ENCODE measurements around the gene FLAD1.

The FLAD1 gene

DNA sequence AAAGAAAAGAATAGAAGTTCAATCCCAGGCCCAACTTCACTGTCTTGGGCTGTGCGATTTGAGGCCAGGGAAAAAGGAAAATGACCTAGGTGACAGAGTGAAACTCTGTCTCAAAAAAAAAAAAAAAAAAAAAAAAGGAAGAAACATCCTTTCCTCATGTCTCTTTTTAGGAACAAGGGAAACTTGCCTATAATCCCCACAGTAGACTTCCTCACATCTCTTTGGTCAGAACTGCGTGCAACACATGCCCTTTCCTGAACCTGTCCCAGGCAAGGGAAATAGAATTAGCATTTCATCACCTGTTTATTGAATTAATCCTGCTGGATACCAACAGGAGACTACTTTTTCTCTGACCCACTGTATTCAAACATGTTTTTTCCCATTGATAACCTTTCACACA lies 52.8 kb downstream of the FLAD1 start:
- no peak for DNase-seq (ENCODE audit: low read depth in 3 of 3)

DNA sequence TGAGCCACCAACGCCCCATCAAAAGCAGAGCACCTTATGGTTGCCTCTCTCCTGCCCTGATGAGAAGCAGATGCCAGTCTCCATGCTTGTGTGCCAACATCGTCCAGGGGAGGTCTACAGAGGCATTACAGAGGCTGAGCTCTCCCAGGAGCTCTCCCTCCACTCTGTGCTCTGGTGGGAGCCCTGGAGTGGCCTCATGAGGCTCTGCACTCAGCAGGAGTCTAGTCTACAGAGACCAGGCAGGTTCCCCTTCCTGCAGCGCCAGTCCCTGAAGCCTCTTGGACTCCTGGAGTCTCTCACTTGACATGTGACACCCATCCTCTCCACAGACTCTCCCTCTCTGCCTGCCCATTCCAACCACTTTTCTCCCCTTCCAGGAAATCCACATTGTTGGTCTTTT lies 53.9 kb downstream of the FLAD1 start:
- DNase-seq (ENCODE audit: low read depth in 3 of 3): no peak

DNA sequence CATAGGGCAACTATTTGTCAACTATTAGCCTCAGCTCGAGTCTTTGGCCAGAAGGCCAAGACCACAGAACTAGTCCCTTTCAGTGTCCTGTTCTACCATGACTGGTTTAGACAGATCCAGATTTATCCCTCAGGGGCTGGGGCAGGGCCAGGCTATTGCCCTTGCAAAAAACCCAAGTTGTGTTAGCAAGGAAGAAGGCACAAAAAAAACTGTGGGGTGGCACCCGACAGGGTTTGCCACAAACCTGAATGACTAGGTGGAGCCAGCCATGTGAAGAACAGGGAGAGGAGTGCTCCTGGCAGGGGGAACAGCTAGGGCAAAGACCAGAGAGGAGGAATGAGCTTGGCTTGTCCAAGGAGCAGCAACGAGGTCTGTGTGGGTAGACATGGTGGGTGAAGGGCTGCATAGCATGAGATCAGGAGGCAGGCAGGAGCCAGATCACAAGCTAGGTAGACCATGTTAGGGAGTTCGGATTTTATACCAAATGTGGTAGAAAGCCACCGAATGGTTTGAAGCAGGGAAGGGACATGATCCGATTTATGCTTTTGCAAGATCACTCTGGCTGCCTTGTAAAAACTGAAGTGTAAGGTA lies 54.8 kb downstream of the FLAD1 start:
- DNase-seq (ENCODE audit: low read depth in 3 of 3): no peak

DNA sequence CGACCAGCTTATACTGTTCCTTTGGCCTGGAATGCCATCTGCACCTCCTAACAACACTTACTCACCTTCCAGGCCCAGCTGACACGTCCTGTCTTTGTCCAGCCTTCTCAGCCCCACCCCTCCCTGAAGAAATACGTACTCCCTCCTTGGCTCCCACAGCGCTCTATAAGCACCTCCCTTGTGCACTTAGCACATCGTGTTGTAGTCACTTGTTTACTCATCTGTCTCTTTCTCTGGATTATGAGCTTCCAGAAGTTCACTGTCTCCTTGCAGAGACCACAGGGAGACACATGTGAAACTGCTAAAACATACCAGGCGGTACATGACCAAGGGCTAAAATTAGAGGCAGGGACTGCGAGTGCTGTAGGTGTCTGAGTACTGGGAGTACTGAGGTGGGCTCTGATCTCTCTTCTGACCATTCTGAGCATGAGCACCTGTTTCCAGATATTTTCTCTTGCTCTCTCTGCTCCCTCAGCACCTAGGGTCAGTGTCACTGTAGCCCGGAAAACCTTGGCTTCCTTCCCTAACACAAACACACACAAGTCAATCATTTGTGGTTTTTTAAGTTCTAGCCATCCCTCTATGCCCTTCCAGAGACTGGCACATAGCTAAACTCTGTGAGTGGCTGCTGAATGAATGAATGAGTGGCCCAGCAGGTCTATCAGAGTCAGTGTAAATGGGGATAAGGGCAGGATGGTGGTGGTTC lies 55.6 kb downstream of the FLAD1 start:
- DNase-seq (ENCODE audit: low read depth in 3 of 3): no peak

DNA sequence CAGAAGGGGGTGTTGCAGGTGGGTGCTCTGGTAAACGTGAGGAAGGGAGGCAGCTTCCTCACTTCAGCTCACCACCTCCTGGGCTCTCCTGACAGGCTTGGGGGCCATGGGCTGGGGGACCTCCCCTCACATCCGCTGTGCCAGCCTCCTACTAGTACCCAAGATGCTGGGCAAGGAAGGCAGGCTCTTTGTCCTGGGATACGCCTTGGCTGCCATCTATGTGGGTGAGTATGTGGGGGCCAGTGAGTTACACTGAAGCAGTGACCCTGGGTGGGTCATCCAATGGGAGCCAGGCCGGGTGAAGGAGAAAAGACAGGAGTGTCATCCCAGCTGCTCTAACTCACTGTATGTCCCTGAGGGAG lies 56.1 kb downstream of the FLAD1 start:
- no peak for DNase-seq (ENCODE audit: low read depth in 3 of 3)

DNA sequence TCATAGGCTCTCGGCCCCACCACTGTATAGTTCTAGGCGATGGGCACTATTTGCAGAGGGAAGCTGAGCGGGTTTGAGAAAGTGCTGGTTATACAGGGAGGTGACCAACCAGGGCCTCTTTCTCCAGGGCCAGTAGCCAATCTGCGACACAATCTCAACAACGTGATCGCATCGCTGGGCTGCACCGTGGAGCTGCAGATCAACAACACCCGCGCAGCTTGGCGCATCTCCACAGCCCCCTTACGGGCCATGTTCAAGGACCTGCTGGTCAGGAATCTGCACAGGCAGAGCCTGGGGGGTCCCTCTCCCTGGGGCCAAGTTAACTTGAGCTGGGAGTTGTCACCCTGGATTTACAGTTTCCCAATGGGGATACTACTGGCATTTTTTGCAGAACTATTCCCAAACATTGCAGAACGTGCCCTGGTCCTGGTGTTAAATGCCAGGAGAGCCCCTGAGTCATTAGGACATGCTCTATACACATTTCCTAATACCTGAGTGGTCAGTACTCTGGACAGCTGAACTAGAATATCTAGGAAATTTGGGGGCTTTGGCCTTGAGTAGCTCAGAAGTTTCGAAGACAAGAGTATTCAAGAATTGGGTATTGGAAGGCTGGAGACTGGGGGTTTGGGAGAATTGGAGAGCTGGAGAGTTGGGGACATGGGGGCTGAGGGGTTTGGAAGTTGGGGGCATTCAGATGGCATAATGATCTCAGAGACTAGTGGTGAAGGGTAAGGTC lies 57.4 kb downstream of the FLAD1 start:
- no peak for DNase-seq (ENCODE audit: low read depth in 3 of 3)
